Measurements from ENCODE around the gene ZNF281. TPM values are rescaled to one million over a fixed set of nuclear protein-coding genes. Genes with fewer than 3 reads are reported as not detected.

Gene ZNF281, protein sequence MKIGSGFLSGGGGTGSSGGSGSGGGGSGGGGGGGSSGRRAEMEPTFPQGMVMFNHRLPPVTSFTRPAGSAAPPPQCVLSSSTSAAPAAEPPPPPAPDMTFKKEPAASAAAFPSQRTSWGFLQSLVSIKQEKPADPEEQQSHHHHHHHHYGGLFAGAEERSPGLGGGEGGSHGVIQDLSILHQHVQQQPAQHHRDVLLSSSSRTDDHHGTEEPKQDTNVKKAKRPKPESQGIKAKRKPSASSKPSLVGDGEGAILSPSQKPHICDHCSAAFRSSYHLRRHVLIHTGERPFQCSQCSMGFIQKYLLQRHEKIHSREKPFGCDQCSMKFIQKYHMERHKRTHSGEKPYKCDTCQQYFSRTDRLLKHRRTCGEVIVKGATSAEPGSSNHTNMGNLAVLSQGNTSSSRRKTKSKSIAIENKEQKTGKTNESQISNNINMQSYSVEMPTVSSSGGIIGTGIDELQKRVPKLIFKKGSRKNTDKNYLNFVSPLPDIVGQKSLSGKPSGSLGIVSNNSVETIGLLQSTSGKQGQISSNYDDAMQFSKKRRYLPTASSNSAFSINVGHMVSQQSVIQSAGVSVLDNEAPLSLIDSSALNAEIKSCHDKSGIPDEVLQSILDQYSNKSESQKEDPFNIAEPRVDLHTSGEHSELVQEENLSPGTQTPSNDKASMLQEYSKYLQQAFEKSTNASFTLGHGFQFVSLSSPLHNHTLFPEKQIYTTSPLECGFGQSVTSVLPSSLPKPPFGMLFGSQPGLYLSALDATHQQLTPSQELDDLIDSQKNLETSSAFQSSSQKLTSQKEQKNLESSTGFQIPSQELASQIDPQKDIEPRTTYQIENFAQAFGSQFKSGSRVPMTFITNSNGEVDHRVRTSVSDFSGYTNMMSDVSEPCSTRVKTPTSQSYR
- total RNA-seq (2011; cell fraction: chromatin; rRNA removed; ENCODE audit: low replicate concordance) = 10.0 and 29.7 TPM in 2 replicates
- 6.0 and 8.4 TPM in 2 replicates for total RNA-seq (2011; cell fraction: nucleolus; rRNA removed)
- 13.1 and 14.9 TPM in 2 replicates for total RNA-seq (2011; cell fraction: nucleoplasm; rRNA removed)
- total RNA-seq (2014; rRNA removed) (16.5 and 21.5 TPM in 2 replicates), total RNA-seq (2014; rRNA removed; fragmentation: Illumina TruSeq; extraction: Trizol) (21.2 and 22.5 TPM in 2 replicates), total RNA-seq (2015; rRNA removed; fragmentation: Illumina TruSeq; extraction: Trizol) (24.3 and 24.9 TPM in 2 replicates), total RNA-seq (2021) (21.0 and 22.7 TPM in 2 replicates), polyA plus RNA-seq (2011; rRNA removed) (11.5 and 13.4 TPM in 2 replicates), polyA plus RNA-seq (2014; fragmentation: Illumina TruSeq; extraction: Trizol) (18.3 and 20.2 TPM in 2 replicates), polyA plus RNA-seq (2014; fragmentation: Nextera tagmentation; extraction: Ambion mirVana) (10 to 100 TPM in 1 of 2 experiments, 1 to 10 TPM in 1; 9.6 to 12.8 TPM), polyA plus RNA-seq (2014; rRNA removed) (11.3 and 12.0 TPM in 2 replicates), polyA minus RNA-seq (2011; rRNA and poly(A)+ RNA removed) (23.6 and 26.4 TPM in 2 replicates), Bru-seq, nascent RNA (percentile 95 among the genes with signal in this experiment), BruChase-seq, experiment 1, labeled RNA remaining after a 2-hour chase (percentile 98 among the genes with signal in this experiment), BruChase-seq, experiment 2, labeled RNA remaining after a 6-hour chase (percentile 97 among the genes with signal in this experiment)
- polyA plus RNA-seq (2011; cell fraction: cytosol; rRNA removed) = 3.6 and 5.6 TPM in 2 replicates
- polyA plus RNA-seq (2011; cell fraction: nucleus; rRNA removed) = 9.8 and 10.1 TPM in 2 replicates
- polyA plus RNA-seq (2012) = 10.6 and 11.8 TPM in 2 replicates
- polyA minus RNA-seq (2011; cell fraction: cytosol; rRNA and poly(A)+ RNA removed) = 11.1 and 11.2 TPM in 2 replicates
- polyA minus RNA-seq (2011; cell fraction: nucleus; rRNA and poly(A)+ RNA removed) = 9.3 and 18.7 TPM in 2 replicates
- long read RNA-seq, experiment 1, full-length matches to known transcripts = 60 of 301 reads
- long read RNA-seq, experiment 1, partial matches to known transcripts = 1 of 301 reads
- long read RNA-seq, experiment 1, other reads (novel, unspliced or antisense) = 240 of 301 reads
- long read RNA-seq, experiment 2, partial matches to known transcripts = 0 of 17 reads
- long read RNA-seq, experiment 2, other reads (novel, unspliced or antisense) = 16 of 17 reads
- long read RNA-seq, experiment 3, partial matches to known transcripts = 0 of 8 reads
- long read RNA-seq, experiment 3, other reads (novel, unspliced or antisense) = 6 of 8 reads

DNA sequence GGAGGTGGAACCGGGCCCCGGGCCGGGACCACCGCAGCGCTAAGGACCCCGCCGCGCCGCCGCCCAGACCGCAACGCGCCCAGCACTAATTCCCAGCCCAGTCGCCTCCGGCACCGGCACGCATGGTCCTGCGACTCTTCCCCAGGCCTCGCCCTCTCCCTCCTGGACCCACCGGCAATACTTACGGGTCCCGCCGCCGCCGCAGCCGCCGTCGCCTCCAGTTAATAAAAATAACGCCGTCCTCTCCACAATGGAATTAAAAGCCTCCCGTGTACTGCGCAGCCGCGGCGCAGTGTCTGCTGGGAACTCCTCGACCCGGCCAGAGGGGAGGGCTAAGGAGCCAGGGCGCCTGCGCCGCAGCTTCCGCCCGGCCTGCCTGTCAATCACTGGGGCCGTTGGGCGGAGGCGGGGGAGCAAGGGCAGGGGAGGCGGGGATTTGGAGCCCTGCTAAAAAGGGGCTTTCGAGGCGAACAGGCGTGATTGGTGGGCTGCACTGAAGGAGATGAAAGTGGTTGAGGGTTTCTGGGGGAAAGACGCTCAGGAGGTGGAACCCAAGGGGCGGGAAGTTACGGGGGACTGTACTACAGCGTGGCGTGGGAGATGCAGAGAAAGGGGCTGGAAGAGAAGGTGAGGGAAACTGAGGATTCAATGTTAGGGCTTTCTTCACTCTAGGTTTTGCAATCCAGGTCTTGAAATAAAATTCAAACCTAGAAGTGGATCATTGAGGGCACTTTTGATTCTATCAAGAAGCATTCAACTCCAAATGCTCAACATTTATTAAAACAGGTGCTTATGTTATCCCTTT is at the start of gene ZNF281:
Gene ZNF281 (minus strand): TSS at position 276 of the 805 bp plus-strand sequence. CDS start 331 bp downstream, outside the sequence.
- Histone ChIP-seq H3K9me3 (replicated peaks; ENCODE audit: control insufficient read depth, insufficient read depth, low read depth, low read length) (no peaks in the 10 kb centered on the region), H3K36me3 (ENCODE audit: control insufficient read depth, insufficient read depth, low read length) (peaks cover 40% of the 10 kb centered on the region), H3K4me2 (ENCODE audit: insufficient read depth, low read length) (peak within 1 kb of the TSS; percentile 86), H3K79me2 (ENCODE audit: control insufficient read depth, insufficient read depth, low read length) (peaks cover 49% of the 10 kb centered on the region), H2AFZ (ENCODE audit: low read depth, low read length) (peak within 1 kb of the TSS; percentile 98), H3K9ac (ENCODE audit: insufficient read depth in 1 of 2, low read depth in 2 of 2, low read length in 2 of 2) (peak within 1 kb of the TSS; percentile 91 to 97), H3K4me3 (peak within 1 kb of the TSS; percentile 86), H3K9me1 (ENCODE audit: control insufficient read depth, insufficient read depth, low read length) (no peaks in the 10 kb centered on the region), H4K20me1 (replicated peaks; ENCODE audit: control insufficient read depth, insufficient read depth, low read length) (peaks cover 4% of the 10 kb centered on the region; the same call in 1 of the 2 replicates), H3K27ac (ENCODE audit: extremely low read depth, low read depth, low read length) (peak within 1 kb of the TSS; percentile 83), H3K27me3 (ENCODE audit: control insufficient read depth in 2 of 2, insufficient read depth in 2 of 2, low read length in 2 of 2) (no peaks in the 10 kb centered on the region), H3K4me1 (replicated peaks in 1 of 2; ENCODE audit: control insufficient read depth in 2 of 2, insufficient read depth in 2 of 2, low read length in 2 of 2) (peaks cover 17 to 31% of the 10 kb centered on the region in 2 experiments; a peak in 4 of 5 replicates)
- FAIRE-seq = peak; percentile 88
- in situ Hi-C loops (cut with MboI) = no loop called here
- peak; percentile 97 for ATAC-seq
- CTCF ChIA-PET (ENCODE audit: low intra/inter-chr PET ratio) = no interaction called here
- DNase-seq (ENCODE audit: extremely low read depth in 1 of 4, low spot score in 3 of 4) = peak; percentile 98 to 99 (median 98)
- POLR2A ChIA-PET = interaction anchor here (0.5 to 1.5 kb wide), 2 partner anchors 9 kb away, joined by 3 to 4 read pairs; no protein-coding TSS in a partner anchor
- no TSS peak for BruUV-seq (replicated peaks)
- intact Hi-C loops (cut with micrococcal nuclease) = no loop called here
- WGBS (ENCODE audit: insufficient coverage, low coverage, missing lambda C conversion rate) = 1% methylated on average over 47 of the region's 54 CpGs
- TF ChIP-seq RBBP5 (IDR thresholded peaks at IDR 0.05; ENCODE audit: borderline replicate concordance, insufficient read depth, low read length, poor library complexity, severe bottlenecking) = peak; percentile 96
- TF ChIP-seq, protein P1, sequence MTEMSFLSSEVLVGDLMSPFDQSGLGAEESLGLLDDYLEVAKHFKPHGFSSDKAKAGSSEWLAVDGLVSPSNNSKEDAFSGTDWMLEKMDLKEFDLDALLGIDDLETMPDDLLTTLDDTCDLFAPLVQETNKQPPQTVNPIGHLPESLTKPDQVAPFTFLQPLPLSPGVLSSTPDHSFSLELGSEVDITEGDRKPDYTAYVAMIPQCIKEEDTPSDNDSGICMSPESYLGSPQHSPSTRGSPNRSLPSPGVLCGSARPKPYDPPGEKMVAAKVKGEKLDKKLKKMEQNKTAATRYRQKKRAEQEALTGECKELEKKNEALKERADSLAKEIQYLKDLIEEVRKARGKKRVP (CRISPR knock-in tag; IDR thresholded peaks at IDR 0.05) = 0 out of 2 replicates have a peak, but pooled peaks have one; percentile 7
- TF ChIP-seq ZNF644 (tag; IDR thresholded peaks at IDR 0.05; ENCODE audit: low read depth) = no peak
- TF ChIP-seq, protein P2, sequence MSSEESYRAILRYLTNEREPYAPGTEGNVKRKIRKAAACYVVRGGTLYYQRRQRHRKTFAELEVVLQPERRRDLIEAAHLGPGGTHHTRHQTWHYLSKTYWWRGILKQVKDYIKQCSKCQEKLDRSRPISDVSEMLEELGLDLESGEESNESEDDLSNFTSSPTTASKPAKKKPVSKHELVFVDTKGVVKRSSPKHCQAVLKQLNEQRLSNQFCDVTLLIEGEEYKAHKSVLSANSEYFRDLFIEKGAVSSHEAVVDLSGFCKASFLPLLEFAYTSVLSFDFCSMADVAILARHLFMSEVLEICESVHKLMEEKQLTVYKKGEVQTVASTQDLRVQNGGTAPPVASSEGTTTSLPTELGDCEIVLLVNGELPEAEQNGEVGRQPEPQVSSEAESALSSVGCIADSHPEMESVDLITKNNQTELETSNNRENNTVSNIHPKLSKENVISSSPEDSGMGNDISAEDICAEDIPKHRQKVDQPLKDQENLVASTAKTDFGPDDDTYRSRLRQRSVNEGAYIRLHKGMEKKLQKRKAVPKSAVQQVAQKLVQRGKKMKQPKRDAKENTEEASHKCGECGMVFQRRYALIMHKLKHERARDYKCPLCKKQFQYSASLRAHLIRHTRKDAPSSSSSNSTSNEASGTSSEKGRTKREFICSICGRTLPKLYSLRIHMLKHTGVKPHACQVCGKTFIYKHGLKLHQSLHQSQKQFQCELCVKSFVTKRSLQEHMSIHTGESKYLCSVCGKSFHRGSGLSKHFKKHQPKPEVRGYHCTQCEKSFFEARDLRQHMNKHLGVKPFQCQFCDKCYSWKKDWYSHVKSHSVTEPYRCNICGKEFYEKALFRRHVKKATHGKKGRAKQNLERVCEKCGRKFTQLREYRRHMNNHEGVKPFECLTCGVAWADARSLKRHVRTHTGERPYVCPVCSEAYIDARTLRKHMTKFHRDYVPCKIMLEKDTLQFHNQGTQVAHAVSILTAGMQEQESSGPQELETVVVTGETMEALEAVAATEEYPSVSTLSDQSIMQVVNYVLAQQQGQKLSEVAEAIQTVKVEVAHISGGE (CRISPR knock-in tag; IDR thresholded peaks at IDR 0.05) = peak in 1 of 3 experiments; percentile 17; a peak in 1 of 6 replicates

Data from K562 (cell line).